ENCODE results near the gene FKBP8. TPM values are rescaled to one million over a fixed set of nuclear protein-coding genes. Genes with fewer than 3 reads are reported as not detected.
"Not testable (repeated sequence)": the region's sequence is repeated elsewhere in the genome, so short reads cannot be mapped to it uniquely, and the experiment has no call there.

Gene FKBP8
- total RNA-seq, 2 experiments from 2014 or later: 245 to 247 TPM

DNA sequence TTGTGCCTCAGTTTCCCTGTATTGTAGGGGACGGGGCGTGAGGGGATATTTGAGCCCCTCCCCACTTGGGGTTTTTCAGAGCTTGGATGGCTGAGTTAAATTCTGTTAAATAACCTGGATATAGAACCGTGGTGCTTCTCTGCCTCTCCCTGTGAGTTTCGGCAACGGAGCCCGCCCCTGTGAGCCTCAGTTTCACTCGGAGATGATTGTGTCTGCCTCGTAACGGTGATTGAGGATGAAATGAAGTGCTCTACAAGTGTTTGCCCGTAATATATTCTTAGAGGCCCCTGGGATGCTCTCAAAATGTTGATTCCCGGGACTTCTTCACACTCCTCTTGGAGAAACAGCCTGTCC lies 14.8 kb upstream of the FKBP8 start:
- H3K9me3 Mint-ChIP-seq (ENCODE audit: insufficient read depth): no peaks in the 10 kb centered on the region

DNA sequence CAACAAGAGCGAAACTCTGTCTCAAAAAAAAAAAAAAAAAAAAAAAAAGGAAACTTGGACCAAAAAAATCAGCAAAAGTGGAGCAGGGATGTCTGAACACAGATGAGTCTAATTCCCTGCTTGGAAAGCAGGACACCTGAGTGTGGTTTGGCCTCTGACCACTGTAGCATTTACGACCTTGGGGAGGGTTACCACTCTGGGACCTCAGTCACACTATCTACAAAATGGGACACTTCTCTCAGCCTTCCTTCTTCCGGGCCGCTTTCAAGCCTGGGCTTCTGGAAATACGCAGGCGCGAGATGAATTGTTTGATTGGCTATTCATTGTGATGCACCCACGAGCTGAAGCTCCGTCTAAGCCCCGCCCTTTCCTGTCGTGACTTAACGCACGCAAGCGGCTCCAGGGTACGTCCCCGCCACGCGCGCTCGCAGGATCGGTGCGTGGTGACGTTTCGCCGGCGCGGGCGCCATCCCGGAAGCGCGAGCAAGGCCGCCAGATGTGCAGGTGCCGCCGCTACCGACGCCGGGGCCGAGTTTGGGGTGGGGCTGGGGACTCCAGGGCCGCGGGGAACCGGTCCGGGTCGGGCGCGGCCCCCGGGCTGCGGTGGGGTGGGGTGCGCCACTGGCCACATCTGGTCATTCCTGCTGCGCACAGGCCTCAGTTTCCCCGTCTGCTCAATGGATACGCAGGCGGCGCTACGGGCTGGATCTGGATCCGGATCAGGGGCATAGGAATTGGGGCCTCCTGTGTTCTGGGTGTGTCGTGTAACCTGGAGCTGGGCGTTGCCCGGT lies 14.2 kb upstream of the FKBP8 start, which contains the start of gene KXD1:
KXD1 (plus strand) TSS at position 460 of the 791 bp plus-strand sequence. CDS start 4,187 bp downstream, outside the sequence.
- ATAC-seq: peak; percentile 98
- H3K4me3 Mint-ChIP-seq: peak within 1 kb of the TSS; percentile 94
- H3K27me3 Mint-ChIP-seq (ENCODE audit: low read depth): no peaks in the 10 kb centered on the region
- peak; percentile 100 for DNase-seq
- CTCF ChIA-PET: interaction anchor here (1.1 to 4.6 kb wide), 9 partner anchors 13 to 107 kb away, joined by 3 to 37 read pairs (median 6); partner anchors contain the start of genes ELL, FKBP8, REX1BD and UBA52
- POLR2A ChIA-PET: interaction anchor here (0.7 to 4.0 kb wide), 12 partner anchors 10 to 236 kb away, joined by 3 to 44 read pairs (median 6); partner anchors contain the start of genes ELL, FKBP8, REX1BD and UBA52
- peaks cover 26% of the 10 kb centered on the region for H3K4me1 Mint-ChIP-seq (ENCODE audit: low read depth)
- H3K9me3 Mint-ChIP-seq (ENCODE audit: insufficient read depth): no peaks in the 10 kb centered on the region
- peak within 1 kb of the TSS; percentile 94 for H3K27ac Mint-ChIP-seq
- peaks cover 12% of the 10 kb centered on the region for H3K36me3 Mint-ChIP-seq (ENCODE audit: low read depth)

More for the DNA sequence above, 14.8 kb upstream of the FKBP8 start:
- ChIA-PET CTCF (interaction anchor here (1.1 to 4.6 kb wide), 9 partner anchors 13 to 107 kb away, joined by 3 to 37 read pairs (median 6); partner anchors contain the start of genes ELL, FKBP8, REX1BD and UBA52), POLR2A (interaction anchor here (0.9 to 4.0 kb wide), 11 partner anchors 9 to 236 kb away, joined by 3 to 44 read pairs (median 7); partner anchors contain the start of genes ELL, FKBP8, REX1BD and UBA52)
- H3K27ac Mint-ChIP-seq: peak overlapping the region; percentile 91
- H3K36me3 Mint-ChIP-seq (ENCODE audit: low read depth): peaks cover 17% of the 10 kb centered on the region
- no peak for ATAC-seq
- peaks cover 26% of the 10 kb centered on the region for H3K4me1 Mint-ChIP-seq (ENCODE audit: low read depth)
- no peak for DNase-seq
- H3K4me3 Mint-ChIP-seq: peak overlapping the region; percentile 94
- no peaks in the 10 kb centered on the region for H3K27me3 Mint-ChIP-seq (ENCODE audit: low read depth)

DNA sequence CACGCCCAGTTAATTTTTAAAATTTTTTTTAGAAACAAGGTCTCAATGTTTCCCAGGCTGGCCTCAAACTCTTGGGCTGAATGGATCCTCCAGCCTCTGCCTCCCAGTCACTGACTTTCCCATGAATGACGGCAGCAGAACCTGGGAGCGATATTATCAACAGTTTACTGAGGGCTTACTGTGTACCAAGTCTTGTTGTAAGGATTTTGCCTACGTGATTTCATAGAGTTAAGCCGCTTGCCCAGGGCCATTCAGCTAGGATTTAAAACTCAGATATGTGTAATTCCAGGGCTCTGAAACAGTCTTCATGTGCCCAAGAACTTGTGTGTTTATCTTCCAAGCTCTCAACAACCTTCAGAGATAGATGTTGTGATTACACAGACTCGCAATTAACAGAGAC lies 8.3 kb upstream of the FKBP8 start:
- Mint-ChIP-seq H3K4me3 (no peak overlapping the region), H3K27me3 (ENCODE audit: low read depth) (peaks cover 2% of the 10 kb centered on the region), H3K36me3 (ENCODE audit: low read depth) (no peaks in the 10 kb centered on the region), H3K4me1 (ENCODE audit: low read depth) (no peaks in the 10 kb centered on the region), H3K9me3 (ENCODE audit: insufficient read depth) (no peaks in the 10 kb centered on the region), H3K27ac (no peak overlapping the region)
- DNase-seq (no peak), ATAC-seq (no peak)
- POLR2A ChIA-PET: no interaction called here
- CTCF ChIA-PET: interaction anchor here (0.6 to 1.8 kb wide), 2 partner anchors 90 to 163 kb away, joined by 4 to 5 read pairs; no protein-coding TSS in a partner anchor

GRCh38 chr19:18543814-18544475 lies 572 bp upstream of the FKBP8 start:
- peaks cover 18% of the 10 kb centered on the region for H3K36me3 Mint-ChIP-seq (ENCODE audit: low read depth)
- DNase-seq (peak; percentile 93), ATAC-seq (peak; percentile 87)
- H3K27ac Mint-ChIP-seq: peak overlapping the region; percentile 99
- POLR2A ChIA-PET: interaction anchor here (0.6 to 1.8 kb wide), 13 partner anchors 8 to 223 kb away, joined by 3 to 31 read pairs (median 4); partner anchors contain the start of genes ELL, KXD1, REX1BD and SSBP4
- H3K9me3 Mint-ChIP-seq (ENCODE audit: insufficient read depth): no peaks in the 10 kb centered on the region
- CTCF ChIA-PET: interaction anchor here (0.7 to 3.2 kb wide), 13 partner anchors 9 to 303 kb away, joined by 3 to 37 read pairs (median 3); partner anchors contain the start of genes KXD1, REX1BD and UBA52
- H3K27me3 Mint-ChIP-seq (ENCODE audit: low read depth): no peaks in the 10 kb centered on the region
- peaks cover 30% of the 10 kb centered on the region for H3K4me1 Mint-ChIP-seq (ENCODE audit: low read depth)
- peak overlapping the region; percentile 93 for H3K4me3 Mint-ChIP-seq

GRCh38 chr19:18541992-18542940 lies 1.1 kb downstream of the FKBP8 start:
- CTCF ChIA-PET: interaction anchor here (0.9 to 1.0 kb wide), 2 partner anchors 23 to 305 kb away, joined by 3 read pairs; no protein-coding TSS in a partner anchor
- Mint-ChIP-seq H3K27ac (peak overlapping the region; percentile 91), H3K9me3 (ENCODE audit: insufficient read depth) (no peaks in the 10 kb centered on the region), H3K4me1 (ENCODE audit: low read depth) (peaks cover 30% of the 10 kb centered on the region), H3K27me3 (ENCODE audit: low read depth) (no peaks in the 10 kb centered on the region), H3K4me3 (peak overlapping the region; percentile 87), H3K36me3 (ENCODE audit: low read depth) (peaks cover 25% of the 10 kb centered on the region)
- ATAC-seq (no peak), DNase-seq (no peak)
- POLR2A ChIA-PET: interaction anchor here (0.7 to 1.4 kb wide), 4 partner anchors 15 to 290 kb away, joined by 3 to 8 read pairs (median 4); partner anchors contain the start of genes KXD1, REX1BD and UBA52

GRCh38 chr19:18541258-18541991 lies 1.9 kb downstream of the FKBP8 start:
- Mint-ChIP-seq H3K27ac (peak overlapping the region; percentile 91), H3K9me3 (ENCODE audit: insufficient read depth) (no peaks in the 10 kb centered on the region), H3K4me1 (ENCODE audit: low read depth) (peaks cover 30% of the 10 kb centered on the region), H3K4me3 (peak overlapping the region; percentile 87), H3K27me3 (ENCODE audit: low read depth) (no peaks in the 10 kb centered on the region), H3K36me3 (ENCODE audit: low read depth) (peaks cover 32% of the 10 kb centered on the region)
- CTCF ChIA-PET: interaction anchor here (1.0 kb wide), 1 partner anchor 305 kb away, joined by 3 read pairs; no protein-coding TSS in a partner anchor
- ATAC-seq (no peak), DNase-seq (no peak)
- POLR2A ChIA-PET: interaction anchor here (1.4 kb wide), 2 partner anchors 16 to 30 kb away, joined by 5 to 8 read pairs; partner anchors contain the start of genes KXD1 and UBA52

- H3K4me3 Mint-ChIP-seq; CTCF ChIA-PET; H3K27me3 Mint-ChIP-seq (ENCODE audit: low read depth); ATAC-seq; H3K9me3 Mint-ChIP-seq (ENCODE audit: insufficient read depth); DNase-seq; H3K27ac Mint-ChIP-seq: not testable (repeated sequence)
- peaks cover 38% of the 10 kb centered on the region for H3K36me3 Mint-ChIP-seq (ENCODE audit: low read depth)
- POLR2A ChIA-PET: interaction anchor here (1.1 to 1.4 kb wide), 2 partner anchors 11 to 14 kb away, joined by 3 to 5 read pairs; no protein-coding TSS in a partner anchor
- peaks cover 29% of the 10 kb centered on the region for H3K4me1 Mint-ChIP-seq (ENCODE audit: low read depth)
Measured at GRCh38 chr19:18540200-18540599, 3.2 kb downstream of the FKBP8 start.

- CTCF ChIA-PET: interaction anchor here (1.6 kb wide), 1 partner anchor 19 kb away, joined by 5 read pairs; no protein-coding TSS in a partner anchor
- Mint-ChIP-seq H3K4me3 (no peak overlapping the region), H3K27me3 (ENCODE audit: low read depth) (no peaks in the 10 kb centered on the region), H3K9me3 (ENCODE audit: insufficient read depth) (no peaks in the 10 kb centered on the region), H3K4me1 (ENCODE audit: low read depth) (peaks cover 22% of the 10 kb centered on the region), H3K27ac (no peak overlapping the region), H3K36me3 (ENCODE audit: low read depth) (peaks cover 41% of the 10 kb centered on the region)
- POLR2A ChIA-PET: interaction anchor here (1.1 to 1.4 kb wide), 2 partner anchors 10 to 13 kb away, joined by 3 to 5 read pairs; no protein-coding TSS in a partner anchor
- ATAC-seq (no peak), DNase-seq (no peak)
Measured at GRCh38 chr19:18539372-18539771, 4.0 kb downstream of the FKBP8 start.

GRCh38 chr19:18538115-18538514 lies 5.3 kb downstream of the FKBP8 start:
- DNase-seq: no peak
- POLR2A ChIA-PET: interaction anchor here (0.5 to 1.3 kb wide), 2 partner anchors 40 to 51 kb away, joined by 3 to 4 read pairs; partner anchors contain the start of gene REX1BD
- Mint-ChIP-seq H3K9me3 (ENCODE audit: insufficient read depth) (no peaks in the 10 kb centered on the region), H3K4me3 (no peak overlapping the region), H3K4me1 (ENCODE audit: low read depth) (peaks cover 16% of the 10 kb centered on the region), H3K36me3 (ENCODE audit: low read depth) (peaks cover 43% of the 10 kb centered on the region), H3K27me3 (ENCODE audit: low read depth) (no peaks in the 10 kb centered on the region), H3K27ac (no peak overlapping the region)
- no peak for ATAC-seq
- CTCF ChIA-PET: interaction anchor here (1.6 kb wide), 1 partner anchor 18 kb away, joined by 5 read pairs; no protein-coding TSS in a partner anchor

DNA sequence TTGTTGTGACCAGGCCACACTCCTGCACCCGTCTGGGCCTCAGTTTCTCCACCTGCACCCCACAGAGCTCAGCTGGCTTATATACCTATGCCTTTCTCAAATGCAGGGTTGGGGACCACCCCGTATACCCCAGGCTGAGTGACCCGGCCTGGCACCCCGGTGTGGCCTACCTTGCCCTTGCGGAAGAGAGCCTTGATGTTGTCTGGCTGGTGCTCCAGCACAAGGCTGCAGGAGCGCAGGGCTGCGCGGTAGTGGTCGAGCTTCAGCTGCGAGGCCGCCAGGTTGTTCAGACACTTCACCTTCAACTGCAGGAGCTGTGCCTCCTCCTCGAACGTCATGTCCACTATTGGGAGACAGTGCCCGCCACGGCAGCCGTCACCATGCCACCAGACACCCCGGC lies 5.9 kb downstream of the FKBP8 start:
- no peaks in the 10 kb centered on the region for H3K27me3 Mint-ChIP-seq (ENCODE audit: low read depth)
- no peaks in the 10 kb centered on the region for H3K9me3 Mint-ChIP-seq (ENCODE audit: insufficient read depth)
- no peak overlapping the region for H3K27ac Mint-ChIP-seq
- ChIA-PET POLR2A (interaction anchor here (1.3 kb wide), 1 partner anchor 51 kb away, joined by 3 read pairs; the partner anchor contains the start of gene REX1BD), CTCF (no interaction called here)
- H3K4me3 Mint-ChIP-seq: no peak overlapping the region
- H3K4me1 Mint-ChIP-seq (ENCODE audit: low read depth): peaks cover 13% of the 10 kb centered on the region
- H3K36me3 Mint-ChIP-seq (ENCODE audit: low read depth): peaks cover 42% of the 10 kb centered on the region
- DNase-seq (no peak), ATAC-seq (no peak)

Measured in activated CD8-positive, alpha-beta T cell treated with anti-CD3 and anti-CD28 coated beads, Interleukin-2, amount 10 ng/mL, durations not matched to agents 7 days and 5 days (primary cell).